H1 (cell line): ENCODE measurements around the gene HSD17B10. TPM values are rescaled to one million over a fixed set of nuclear protein-coding genes. Genes with fewer than 3 reads are reported as not detected.

ENCODE experiments used
- CTCF ChIA-PET: fragments of 300-600 bp; sonication (Branson Sonifier 250); formaldehyde crosslinking; loops from one replicate; lab custom pipeline; 2021; ENCODE audit not compliant: partially characterized antibody; lab: Charles Lee
- POLR2A ChIA-PET: fragments of 300-600 bp; sonication (Branson Sonifier 250); formaldehyde crosslinking; loops from one replicate; lab custom pipeline; 2021; ENCODE audit warnings: inconsistent platforms; ENCODE audit not compliant: partially characterized antibody; lab: Charles Lee
- DNase-seq, 2 experiments: peaks; one replicate each; pipeline versions ENCODE4 v3.0.0 to v3.0.0-alpha.2; 2010 to 2022; ENCODE audit warnings: low spot score in 2 of 2, low read depth in 1 of 2, mixed read lengths in 1 of 2
- FAIRE-seq: peaks from 2 replicates; lab custom pipeline; 2011; peaks lifted over from hg19 to GRCh38; lab: Jason Lieb, UNC
- H2AFZ ChIP-seq: 2 replicates; pipeline ENCODE4 v1.8.1; 2012; ENCODE audit warnings: low read length, inconsistent platforms
- H2AK5ac ChIP-seq: 2 replicates; pipeline ENCODE4 v1.6.1; 2013; ENCODE audit warnings: low read depth, low read length
- H2BK120ac ChIP-seq: replicated peaks from 2 replicates; pipeline ENCODE3; 2013; ENCODE audit warnings: low read depth, low read length, inconsistent platforms
- H2BK12ac ChIP-seq: 2 replicates; pipeline ENCODE4 v1.6.1; 2013; ENCODE audit warnings: low read depth, low read length
- H2BK15ac ChIP-seq: 2 replicates; pipeline ENCODE4 v1.6.1; 2013; ENCODE audit warnings: low read length
- H2BK20ac ChIP-seq: 2 replicates; pipeline ENCODE4 v1.6.1; 2013; ENCODE audit warnings: low read length
- H2BK5ac ChIP-seq: 2 replicates; pipeline ENCODE4 v1.6.1; 2013; ENCODE audit warnings: low read depth, low read length
- H3K14ac ChIP-seq: 2 replicates; pipeline ENCODE4 v1.6.1; 2013; ENCODE audit warnings: inconsistent platforms; ENCODE audit not compliant: insufficient read length
- H3K18ac ChIP-seq: 2 replicates; pipeline ENCODE4 v1.6.1; 2013; ENCODE audit warnings: low read length; ENCODE audit errors: extremely low read depth
- H3K23ac ChIP-seq: 2 replicates; pipeline ENCODE4 v1.6.1; 2013; ENCODE audit warnings: inconsistent platforms; ENCODE audit not compliant: insufficient read length
- H3K23me2 ChIP-seq: 2 replicates; pipeline ENCODE4 v1.6.1; 2013; ENCODE audit warnings: low read depth, low read length
- H3K27ac ChIP-seq: 2 replicates; pipeline ENCODE4 v1.6.1; 2011; ENCODE audit warnings: low read depth, low read length, inconsistent platforms
- H3K27me3 ChIP-seq, 4 experiments: replicated peaks in 1 of 4; 1 replicate in 1 of 4; 2 replicates in 3 of 4; pipeline versions ENCODE4 v1.6.1 to v1.8.1; 2011 to 2013; ENCODE audit warnings: low read length in 3 of 4, mild to moderate bottlenecking in 3 of 4, inconsistent platforms in 2 of 4, mixed read lengths in 2 of 4, moderate library complexity in 1 of 4; ENCODE audit not compliant: control insufficient read depth in 3 of 4, insufficient read depth in 3 of 4; ENCODE audit errors: extremely low read depth in 1 of 4
- H3K36me3 ChIP-seq, 4 experiments: 2 replicates each; pipeline versions ENCODE4 v1.6.1 to v1.8.1; 2011 to 2013; ENCODE audit warnings: mild to moderate bottlenecking in 4 of 4, low read length in 3 of 4, moderate library complexity in 2 of 4, control low read depth in 1 of 4, inconsistent platforms in 1 of 4; ENCODE audit not compliant: insufficient read depth in 4 of 4, control insufficient read depth in 2 of 4
- H3K4ac ChIP-seq: replicated peaks from 2 replicates; pipeline ENCODE3; 2013; ENCODE audit warnings: low read length, low read depth, mixed read lengths, inconsistent platforms; ENCODE audit not compliant: insufficient read length
- H3K4me1 ChIP-seq, 4 experiments: replicated peaks in 1 of 4; 1 replicate in 1 of 4; 2 replicates in 3 of 4; pipeline versions ENCODE4 v1.6.1 to v1.8.1; 2011 to 2013; ENCODE audit warnings: low read length in 3 of 4, inconsistent platforms in 2 of 4, mixed read lengths in 1 of 4; ENCODE audit not compliant: insufficient read depth in 4 of 4, control insufficient read depth in 3 of 4
- H3K4me2 ChIP-seq, 2 experiments: 2 replicates each; pipeline versions ENCODE4 v1.6.1 to v1.8.1; 2011 to 2013; ENCODE audit warnings: low read depth in 2 of 2, low read length in 2 of 2, control low read depth in 1 of 2, inconsistent platforms in 1 of 2, mild to moderate bottlenecking in 1 of 2; ENCODE audit not compliant: insufficient read depth in 1 of 2
- H3K4me3 ChIP-seq, 4 experiments: fragments of 200-600, 300-600 bp in 1 of 4; sonication (generic), shearing (Covaris generic), sonication (Bioruptor Twin) in 1 of 4; 2 replicates each; pipeline versions ENCODE4 v1.5.1 to v1.8.1; 2011 to 2016; ENCODE audit warnings: low read length in 4 of 4, low read depth in 3 of 4, control low read depth in 2 of 4, inconsistent platforms in 2 of 4, mild to moderate bottlenecking in 2 of 4, mixed read lengths in 1 of 4, moderate library complexity in 1 of 4; ENCODE audit not compliant: insufficient read depth in 2 of 4; ENCODE audit errors: extremely low read depth in 1 of 4
- H3K56ac ChIP-seq: replicated peaks from 2 replicates; pipeline ENCODE3; 2013; ENCODE audit warnings: low read depth, mild to moderate bottlenecking, mixed read lengths, low read length, inconsistent platforms; ENCODE audit not compliant: insufficient read length
- H3K79me1 ChIP-seq: 2 replicates; pipeline ENCODE4 v1.6.1; 2013; ENCODE audit warnings: low read depth, low read length, control low read depth
- H3K79me2 ChIP-seq, 2 experiments: 2 replicates each; pipeline versions ENCODE4 v1.6.1 to v1.8.1; 2012 to 2013; ENCODE audit warnings: low read length in 2 of 2, mild to moderate bottlenecking in 2 of 2, inconsistent platforms in 1 of 2; ENCODE audit not compliant: insufficient read depth in 2 of 2, control insufficient read depth in 1 of 2
- H3K9ac ChIP-seq, 4 experiments: replicated peaks in 1 of 4; 1 replicate in 1 of 4; 2 replicates in 3 of 4; pipeline versions ENCODE4 v1.6.1 to v1.8.1; 2011 to 2013; ENCODE audit warnings: low read depth in 3 of 4, low read length in 3 of 4, control low read depth in 2 of 4, mild to moderate bottlenecking in 2 of 4, moderate library complexity in 2 of 4, inconsistent platforms in 1 of 4; ENCODE audit errors: extremely low read depth in 1 of 4
- H3K9me3 ChIP-seq, 2 experiments: 2 replicates each; pipeline versions ENCODE4 v1.6.1 to v1.8.1; 2012 to 2013; ENCODE audit warnings: mild to moderate bottlenecking in 2 of 2, moderate library complexity in 2 of 2, control low read depth in 1 of 2, inconsistent platforms in 1 of 2, low read depth in 1 of 2, low read length in 1 of 2, mixed read lengths in 1 of 2; ENCODE audit not compliant: insufficient read depth in 2 of 2
- H4K20me1 ChIP-seq, 2 experiments: replicated peaks in 1 of 2; 2 replicates each; pipeline versions ENCODE3 to v1.8.1; 2011 to 2013; ENCODE audit warnings: inconsistent platforms in 2 of 2, low read length in 2 of 2, mild to moderate bottlenecking in 1 of 2; ENCODE audit not compliant: insufficient read depth in 2 of 2, control insufficient read depth in 1 of 2
- H4K5ac ChIP-seq: 2 replicates; pipeline ENCODE4 v1.6.1; 2013; ENCODE audit warnings: low read length, low read depth, mixed read lengths, inconsistent platforms; ENCODE audit not compliant: insufficient read length
- H4K8ac ChIP-seq: 2 replicates; pipeline ENCODE4 v1.8.0; 2013; ENCODE audit warnings: mild to moderate bottlenecking, moderate library complexity, low read length, inconsistent platforms; ENCODE audit not compliant: insufficient read depth; ENCODE audit errors: extremely low read depth
- H4K91ac ChIP-seq: replicated peaks from 2 replicates; pipeline ENCODE3; 2013; ENCODE audit warnings: low read length, mixed read lengths, inconsistent platforms; ENCODE audit not compliant: insufficient read length
- SP1 ChIP-seq: IDR thresholded peaks from 2 replicates; pipeline ENCODE4 v1.6.1; 2011; ENCODE audit warnings: low read depth, low read length
- SP2 ChIP-seq: IDR thresholded peaks from 2 replicates; pipeline ENCODE4 v1.6.1; 2012; ENCODE audit warnings: mild to moderate bottlenecking, low read length, inconsistent platforms
- ZNF274 ChIP-seq: IDR thresholded peaks from 2 replicates; pipeline ENCODE4 v1.7.0; 2012; ENCODE audit warnings: low read length, borderline replicate concordance; ENCODE audit errors: extremely low read depth
- WGBS, 2 experiments: shearing (Covaris generic) in 1 of 2; methylation state at CpG; one replicate each; pipeline versions ENCODE4 v1.1.6 to v1.1.7; 2013 to 2015; ENCODE audit warnings: low lambda C conversion rate in 2 of 2, mixed read lengths in 2 of 2, inconsistent platforms in 1 of 2, low coverage in 1 of 2, missing lambda C conversion rate in 1 of 2; ENCODE audit not compliant: insufficient replicate concordance in 2 of 2, insufficient coverage in 1 of 2, insufficient read length in 1 of 2; ENCODE audit errors: extremely low coverage in 1 of 2, missing lambda C conversion rate in 1 of 2; 5-methylcytosine and 5-hydroxymethylcytosine counted together
- polyA plus RNA-seq, 7 experiments: library from polyadenylated mRNA; depleted of rRNA in 3 of 7; stranded (reverse) in 5 of 7; unstranded in 2 of 7; fragments of >200 nt in 5 of 7; fragments of 200-250 nt in 2 of 7; gene quantifications; 1 replicate in 5 of 7; 2 replicates in 1 of 7; 4 replicates in 1 of 7; pipeline versions ENCODE4 v1.2.1 to v1.2.3, GENCODE V29; 2011 to 2013; ENCODE audit warnings: missing spikeins in 2 of 7, mixed read lengths in 2 of 7
- total RNA-seq: library from RNA; stranded (reverse); fragmentation: NEBNext Ultra II Directional; extraction: Animal tissue kit (Norgen Biotek cat#: 25700); gene quantifications from 2 replicates; pipeline ENCODE4 v1.2.1, GENCODE V29; 2021
- TF ChIP-seq, protein P1 (sequence below), 3 experiments: IDR thresholded peaks; 1 replicate in 2 of 3; 2 replicates in 1 of 3; pipeline versions ENCODE4 v1.5.1 to v1.6.1; 2011; ENCODE audit warnings: low read length in 3 of 3, mild to moderate bottlenecking in 3 of 3, inconsistent platforms in 2 of 3, low read depth in 1 of 3, moderate library complexity in 1 of 3; ENCODE audit not compliant: insufficient read depth in 1 of 3; ENCODE audit errors: control extremely low read depth in 1 of 3

Gene HSD17B10
- total and polyA plus RNA-seq, 2 of the 8 experiments (the other 6 are each of a cell fraction or from before 2014, with no cell fraction given), result 114 to 236 TPM

DNA sequence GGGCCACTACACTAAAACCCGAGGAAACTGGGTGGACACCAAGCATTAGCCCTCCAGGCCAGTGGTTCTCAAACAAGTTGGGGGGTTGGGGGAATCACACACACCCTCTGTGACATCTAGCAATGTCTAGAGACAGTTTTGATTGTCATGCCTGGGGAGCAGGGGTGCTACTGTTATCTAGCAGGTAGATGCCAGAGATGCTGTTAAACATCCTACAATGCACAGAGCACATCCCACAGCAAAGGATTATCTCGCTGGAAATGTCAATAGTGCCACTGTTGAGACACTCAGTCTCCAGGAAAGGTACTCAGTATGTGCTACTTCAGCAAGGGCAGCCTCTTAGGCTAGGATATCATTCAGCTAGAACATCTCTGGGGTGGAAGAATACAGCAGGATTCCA is 13.0 kb downstream of the HSD17B10 start:
- peaks cover 10% of the 10 kb centered on the region; the same call in 1 of the 2 replicates for H3K23me2 ChIP-seq
- no peaks in the 10 kb centered on the region for H3K27me3 ChIP-seq
- no peak overlapping the region for H3K23ac ChIP-seq
- H2BK5ac ChIP-seq, result no peak overlapping the region
- peak overlapping the region; percentile 43 to 97 (median 96) for H3K9ac ChIP-seq
- peaks cover 0 to 8% (median 4%) of the 10 kb centered on the region in 4 experiments; a peak in 5 of 7 replicates for H3K4me1 ChIP-seq
- H3K4me2 ChIP-seq, result peak overlapping the region; percentile 82 to 85
- no peak for DNase-seq
- no peak overlapping the region for H2AFZ ChIP-seq
- H4K8ac ChIP-seq, result no peak overlapping the region
- peaks cover 0 to 2% (median 0%) of the 10 kb centered on the region in 4 experiments; a peak in 1 of 8 replicates for H3K36me3 ChIP-seq
- WGBS, 2 experiments, result 74% methylated on average over 2 of the region's 2 CpGs; no CpG with 5 or more reads in 1 of the 2 experiments
- no peak overlapping the region for H3K14ac ChIP-seq
- no peak overlapping the region for H2BK15ac ChIP-seq
- peak overlapping the region; percentile 97; the same call in 1 of the 2 replicates for H3K27ac ChIP-seq
- H4K20me1 ChIP-seq, result peaks cover 4 to 5% of the 10 kb centered on the region in 2 experiments
- peak overlapping the region; percentile 74 to 79 (median 78) for H3K4me3 ChIP-seq
- no peak for FAIRE-seq
- no peak overlapping the region for H2BK20ac ChIP-seq
- POLR2A ChIA-PET, result interaction anchor here (0.7 to 2.4 kb wide), 2 partner anchors 18 to 44 kb away, joined by 5 read pairs; no protein-coding TSS in a partner anchor
- TF ChIP-seq, protein P1, sequence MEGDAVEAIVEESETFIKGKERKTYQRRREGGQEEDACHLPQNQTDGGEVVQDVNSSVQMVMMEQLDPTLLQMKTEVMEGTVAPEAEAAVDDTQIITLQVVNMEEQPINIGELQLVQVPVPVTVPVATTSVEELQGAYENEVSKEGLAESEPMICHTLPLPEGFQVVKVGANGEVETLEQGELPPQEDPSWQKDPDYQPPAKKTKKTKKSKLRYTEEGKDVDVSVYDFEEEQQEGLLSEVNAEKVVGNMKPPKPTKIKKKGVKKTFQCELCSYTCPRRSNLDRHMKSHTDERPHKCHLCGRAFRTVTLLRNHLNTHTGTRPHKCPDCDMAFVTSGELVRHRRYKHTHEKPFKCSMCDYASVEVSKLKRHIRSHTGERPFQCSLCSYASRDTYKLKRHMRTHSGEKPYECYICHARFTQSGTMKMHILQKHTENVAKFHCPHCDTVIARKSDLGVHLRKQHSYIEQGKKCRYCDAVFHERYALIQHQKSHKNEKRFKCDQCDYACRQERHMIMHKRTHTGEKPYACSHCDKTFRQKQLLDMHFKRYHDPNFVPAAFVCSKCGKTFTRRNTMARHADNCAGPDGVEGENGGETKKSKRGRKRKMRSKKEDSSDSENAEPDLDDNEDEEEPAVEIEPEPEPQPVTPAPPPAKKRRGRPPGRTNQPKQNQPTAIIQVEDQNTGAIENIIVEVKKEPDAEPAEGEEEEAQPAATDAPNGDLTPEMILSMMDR (IDR thresholded peaks at IDR 0.05; ENCODE audit: control extremely low read depth in 1 of 3, insufficient read depth in 1 of 3, low read depth in 1 of 3, low read length in 3 of 3), result no peak
- TF ChIP-seq SP1 (no peak), SP2 (no peak), ZNF274 (no peak)
- no peaks in the 10 kb centered on the region for H3K9me3 ChIP-seq
- peaks cover 14 to 53% of the 10 kb centered on the region in 2 experiments for H3K79me2 ChIP-seq
- no peak overlapping the region for H3K4ac ChIP-seq
- H2BK120ac ChIP-seq, result no peak overlapping the region
- no peak overlapping the region for H3K56ac ChIP-seq
- no peak overlapping the region for H4K5ac ChIP-seq
- no peak overlapping the region for H2BK12ac ChIP-seq
- H3K18ac ChIP-seq, result no peak overlapping the region
- H4K91ac ChIP-seq, result no peak overlapping the region
- no peak overlapping the region for H2AK5ac ChIP-seq
- H3K79me1 ChIP-seq, result no peaks in the 10 kb centered on the region; the same call in 1 of the 2 replicates
- CTCF ChIA-PET, result interaction anchor here (1.0 kb wide), 1 partner anchor 43 kb away, joined by 3 read pairs; no protein-coding TSS in a partner anchor
